ENCODE data around the gene PDE4B. TPM values are rescaled to one million over a fixed set of nuclear protein-coding genes. Genes with fewer than 3 reads are reported as not detected.

Gene PDE4B
- total and polyA plus RNA-seq, 9 of the 15 experiments (the other 6 are each of a cell fraction or from before 2014, with no cell fraction given): 0.09 TPM; not detected in 8

- Histone ChIP-seq H3K27me3 (ENCODE audit: control insufficient read depth in 2 of 2, insufficient read depth in 2 of 2, low read length in 2 of 2) (peaks cover 0 to 2% of the 10 kb centered on the region in 2 experiments; a peak in 1 of 5 replicates), H3K4me3 (no peak overlapping the region), H3K4me1 (replicated peaks in 1 of 2; ENCODE audit: control insufficient read depth in 2 of 2, insufficient read depth in 2 of 2, low read length in 2 of 2) (no peaks in the 10 kb centered on the region), H2AFZ (ENCODE audit: low read depth, low read length) (no peak overlapping the region), H3K79me2 (ENCODE audit: control insufficient read depth, insufficient read depth, low read length) (no peaks in the 10 kb centered on the region), H3K4me2 (ENCODE audit: insufficient read depth, low read length) (no peak overlapping the region), H3K9me3 (replicated peaks; ENCODE audit: control insufficient read depth, insufficient read depth, low read depth, low read length) (no peaks in the 10 kb centered on the region), H3K9ac (ENCODE audit: insufficient read depth in 1 of 2, low read depth in 2 of 2, low read length in 2 of 2) (no peak overlapping the region), H3K27ac (ENCODE audit: extremely low read depth, low read depth, low read length) (no peak overlapping the region), H3K36me3 (ENCODE audit: control insufficient read depth, insufficient read depth, low read length) (no peaks in the 10 kb centered on the region), H3K9me1 (ENCODE audit: control insufficient read depth, insufficient read depth, low read length) (no peaks in the 10 kb centered on the region), H4K20me1 (replicated peaks; ENCODE audit: control insufficient read depth, insufficient read depth, low read length) (no peaks in the 10 kb centered on the region)
- intact Hi-C loops (cut with micrococcal nuclease) (no loop called here), in situ Hi-C loops (cut with MboI) (no loop called here)
- ChIA-PET POLR2A (no interaction called here), CTCF (ENCODE audit: low intra/inter-chr PET ratio) (no interaction called here)
- DNase-seq (ENCODE audit: extremely low read depth in 1 of 4, low spot score in 3 of 4) (no peak), ATAC-seq (no peak), FAIRE-seq (no peak)
- TF ChIP-seq TFE3 (CRISPR knock-in tag; IDR thresholded peaks at IDR 0.05): no peak
- no peak for TF ChIP-seq ZC3H8 (IDR thresholded peaks at IDR 0.05)
- TF ChIP-seq NCOA2 (IDR thresholded peaks at IDR 0.05; ENCODE audit: partially characterized antibody in 2 of 2): no peak
- TF ChIP-seq ZNF584 (CRISPR knock-in tag; IDR thresholded peaks at IDR 0.05; ENCODE audit: low read depth): no peak
- TF ChIP-seq ZFX (CRISPR knock-in tag; IDR thresholded peaks at IDR 0.05): no peak
- TF ChIP-seq THRAP3 (IDR thresholded peaks at IDR 0.05; ENCODE audit: borderline replicate concordance): no peak
- no peak for TF ChIP-seq L3MBTL2 (IDR thresholded peaks at IDR 0.05)
- TF ChIP-seq CTCFL (IDR thresholded peaks at IDR 0.05; ENCODE audit: borderline replicate concordance, insufficient read depth, low read depth, low read length, poor library complexity, severe bottlenecking): no peak
- TF ChIP-seq MTA2 (IDR thresholded peaks at IDR 0.05; ENCODE audit: low read depth): no peak
- no peak for TF ChIP-seq SIN3B (IDR thresholded peaks at IDR 0.05; ENCODE audit: low read depth)
- TF ChIP-seq MAZ (CRISPR knock-in tag; conservative IDR thresholded peaks at IDR 0.05 in 1 of 2, IDR thresholded peaks at IDR 0.05 in 1 of 2): no peak
- TF ChIP-seq, protein P1, sequence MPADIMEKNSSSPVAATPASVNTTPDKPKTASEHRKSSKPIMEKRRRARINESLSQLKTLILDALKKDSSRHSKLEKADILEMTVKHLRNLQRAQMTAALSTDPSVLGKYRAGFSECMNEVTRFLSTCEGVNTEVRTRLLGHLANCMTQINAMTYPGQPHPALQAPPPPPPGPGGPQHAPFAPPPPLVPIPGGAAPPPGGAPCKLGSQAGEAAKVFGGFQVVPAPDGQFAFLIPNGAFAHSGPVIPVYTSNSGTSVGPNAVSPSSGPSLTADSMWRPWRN (IDR thresholded peaks at IDR 0.05; ENCODE audit: low read depth): no peak
- no peak for TF ChIP-seq EZH2 (IDR thresholded peaks at IDR 0.05; ENCODE audit: borderline replicate concordance, low read depth, low read length)
- TF ChIP-seq DMBX1 (CRISPR knock-in tag; IDR thresholded peaks at IDR 0.05; ENCODE audit: borderline replicate concordance): no peak
- no peak for TF ChIP-seq NCOA1 (IDR thresholded peaks at IDR 0.05; ENCODE audit: low read depth)
- TF ChIP-seq TFAM (CRISPR knock-in tag; conservative IDR thresholded peaks at IDR 0.05): no peak
- WGBS (ENCODE audit: insufficient coverage, low coverage, missing lambda C conversion rate): 1% methylated on average over 4 of the region's 4 CpGs
- BruUV-seq (replicated peaks): no TSS peak
Measured at GRCh38 chr1:66373157-66373591, 580.5 kb downstream of the PDE4B start.
